Caco-2 (cell line): Measurements from ENCODE around the gene HAVCR1. TPM values are rescaled to one million over a fixed set of nuclear protein-coding genes. Genes with fewer than 3 reads are reported as not detected.

ENCODE experiments used
- BruUV-seq: library from RNA; stranded (reverse); fragments of 400-500 nt; replicated peaks from 2 replicates; lab custom pipeline; 2021; lab: Mats Ljungman, UMichigan
- CTCF ChIA-PET: fragments of 300-600 bp; sonication (Branson Sonifier 250); formaldehyde crosslinking; loops from one replicate; lab custom pipeline; 2022; ENCODE audit warnings: antibody characterized with exemption; lab: Charles Lee
- POLR2A ChIA-PET: fragments of 300-600 bp; sonication (Branson Sonifier 250); formaldehyde crosslinking; loops from one replicate; lab custom pipeline; 2022; ENCODE audit warnings: antibody characterized with exemption; lab: Charles Lee
- DNase-seq, 2 experiments: peaks; one replicate each; pipeline versions ENCODE4 v3.0.0 to v3.0.0-alpha.2; 2020 to 2022
- H3K27me3 ChIP-seq: replicated peaks from 2 replicates; pipeline ENCODE4 v1.6.0; 2011; ENCODE audit warnings: low read length; ENCODE audit not compliant: control insufficient read depth, insufficient read depth
- H3K36me3 ChIP-seq: 2 replicates; pipeline ENCODE4 v1.5.1; 2011; ENCODE audit warnings: low read length; ENCODE audit not compliant: control insufficient read depth, insufficient read depth
- H3K4me1 ChIP-seq: fragments of 250-450 bp; sonication (Bioruptor Pico); 2 replicates; pipeline ENCODE4 v1.5.1; 2020; ENCODE audit warnings: mild to moderate bottlenecking
- H3K4me3 ChIP-seq: 2 replicates; pipeline ENCODE4 v1.5.1; 2011; ENCODE audit warnings: low read depth, mild to moderate bottlenecking, control low read depth, low read length
- H3K9me3 ChIP-seq: fragments of 250-450 bp; sonication (Bioruptor Pico); 2 replicates; pipeline ENCODE4 v1.5.1; 2020; ENCODE audit warnings: mild to moderate bottlenecking, moderate library complexity
- H3K27ac Mint-ChIP-seq: one replicate; pipeline ENCODE4 v1.8.0; 2022; ENCODE audit warnings: mixed read lengths; ENCODE audit not compliant: unreplicated experiment
- H3K27me3 Mint-ChIP-seq: one replicate; pipeline ENCODE4 v1.8.0; 2022; ENCODE audit warnings: mixed read lengths; ENCODE audit not compliant: insufficient read depth, unreplicated experiment
- H3K36me3 Mint-ChIP-seq: one replicate; pipeline ENCODE4 v1.8.0; 2022; ENCODE audit warnings: mild to moderate bottlenecking, mixed read lengths; ENCODE audit not compliant: insufficient read depth, unreplicated experiment
- H3K4me1 Mint-ChIP-seq: one replicate; pipeline ENCODE4 v1.8.0; 2022; ENCODE audit warnings: low read depth, mixed read lengths; ENCODE audit not compliant: unreplicated experiment
- H3K4me3 Mint-ChIP-seq: one replicate; pipeline ENCODE4 v1.8.0; 2022; ENCODE audit warnings: mild to moderate bottlenecking, moderate library complexity, mixed read lengths; ENCODE audit not compliant: unreplicated experiment
- H3K9me3 Mint-ChIP-seq: one replicate; pipeline ENCODE4 v1.8.0; 2022; ENCODE audit warnings: mixed read lengths; ENCODE audit not compliant: unreplicated experiment
- CTCF ChIP-seq, 2 experiments: fragments of 200-600 bp in 1 of 2; IDR thresholded peaks; 1 replicate in 1 of 2; 2 replicates in 1 of 2; pipeline versions ENCODE4 v1.5.1 to v1.8.0; 2011 to 2022; ENCODE audit warnings: antibody characterized with exemption in 1 of 2, control low read depth in 1 of 2, inconsistent platforms in 1 of 2, low read depth in 1 of 2, low read length in 1 of 2, mild to moderate bottlenecking in 1 of 2, moderate library complexity in 1 of 2; ENCODE audit not compliant: insufficient read depth in 1 of 2, severe bottlenecking in 1 of 2, unreplicated experiment in 1 of 2
- intact Hi-C: fragments of 100-400 bp; cut with micrococcal nuclease; formaldehyde crosslinking; loops from one replicate; pipeline ENCODE4 v1.10.0; 2022; ENCODE audit not compliant: unreplicated experiment
- total RNA-seq: library from RNA; stranded (reverse); gene quantifications from 2 replicates; pipeline ENCODE4 v1.2.3, GENCODE V29; 2022

The HAVCR1 gene
- total RNA-seq, 1 experiment from 2014 or later: 144 TPM

GRCh38 chr5:156984064-156984463 lies 74.9 kb downstream of the HAVCR1 start:
- Histone ChIP-seq H3K27me3 (no peaks in the 10 kb centered on the region), H3K4me1 (no peaks in the 10 kb centered on the region), H3K36me3 (no peaks in the 10 kb centered on the region), H3K9me3 (no peaks in the 10 kb centered on the region), H3K4me3 (no peak overlapping the region)
- POLR2A ChIA-PET: no interaction called here
- no TSS peak for BruUV-seq
- DNase-seq: no peak
- no peak for TF ChIP-seq CTCF (IDR thresholded peaks at IDR 0.05; ENCODE audit: insufficient read depth in 1 of 2, low read depth in 1 of 2, low read length in 1 of 2, severe bottlenecking in 1 of 2, unreplicated experiment in 1 of 2)
- Mint-ChIP-seq H3K9me3 (peaks cover 11% of the 10 kb centered on the region), H3K4me1 (no peaks in the 10 kb centered on the region), H3K36me3 (no peaks in the 10 kb centered on the region), H3K4me3 (no peak overlapping the region), H3K27ac (no peak overlapping the region), H3K27me3 (no peaks in the 10 kb centered on the region)
- CTCF ChIA-PET: no interaction called here
- intact Hi-C loops: no loop called here

DNA sequence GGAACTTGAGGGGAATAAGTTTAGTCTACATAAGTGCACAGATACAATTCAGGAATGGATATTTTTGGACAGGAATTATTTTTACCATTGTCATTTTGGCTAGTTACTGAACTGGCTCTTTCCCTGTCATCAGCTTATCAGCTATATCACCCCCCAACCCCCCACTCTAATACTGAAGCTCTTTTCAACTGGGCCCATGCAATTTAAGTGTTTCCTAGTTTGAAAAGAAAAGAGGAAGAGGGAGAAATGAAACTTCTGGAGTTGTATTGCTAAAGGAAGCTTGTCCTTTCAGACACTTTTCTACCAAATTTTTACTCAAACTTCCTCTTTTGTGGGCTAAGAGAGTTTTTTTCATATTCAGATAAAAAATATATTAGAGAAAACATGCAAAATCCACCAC lies 77.4 kb downstream of the HAVCR1 start:
- intact Hi-C loops: no loop called here
- no peak for TF ChIP-seq CTCF (IDR thresholded peaks at IDR 0.05; ENCODE audit: insufficient read depth in 1 of 2, low read depth in 1 of 2, low read length in 1 of 2, severe bottlenecking in 1 of 2, unreplicated experiment in 1 of 2)
- BruUV-seq: no TSS peak
- Mint-ChIP-seq H3K4me3 (no peak overlapping the region), H3K9me3 (no peaks in the 10 kb centered on the region), H3K27ac (no peak overlapping the region), H3K36me3 (no peaks in the 10 kb centered on the region), H3K27me3 (no peaks in the 10 kb centered on the region), H3K4me1 (no peaks in the 10 kb centered on the region)
- DNase-seq: no peak
- POLR2A ChIA-PET: no interaction called here
- no peaks in the 10 kb centered on the region for H3K27me3 ChIP-seq
- H3K4me3 ChIP-seq: no peak overlapping the region
- no peaks in the 10 kb centered on the region for H3K4me1 ChIP-seq
- no peaks in the 10 kb centered on the region for H3K36me3 ChIP-seq
- CTCF ChIA-PET: no interaction called here
- H3K9me3 ChIP-seq: no peaks in the 10 kb centered on the region

Other genes with a start within 250 kb of the HAVCR1 start
- not detected in 2 replicates for gene PPP1R2B, start 208.8 kb downstream of the HAVCR1 start, total RNA-seq
- 1.7 and 2.0 TPM in 2 replicates for gene TIMD4, start 95.9 kb downstream of the HAVCR1 start, total RNA-seq
- 0.32 and 0.41 TPM in 2 replicates for gene HAVCR2, start 49.9 kb upstream of the HAVCR1 start, total RNA-seq
- gene MED7, start 83.7 kb upstream of the HAVCR1 start, total RNA-seq: 14.6 and 17.3 TPM in 2 replicates
- not detected in 2 replicates for gene GARIN3, start 107.1 kb upstream of the HAVCR1 start, total RNA-seq
- not detected in 2 replicates for gene ITK, start 121.7 kb upstream of the HAVCR1 start, total RNA-seq
- gene CYFIP2, start 207.0 kb upstream of the HAVCR1 start, total RNA-seq: 10.2 and 14.3 TPM in 2 replicates